ENCODE data around the gene FLOT1. TPM values are rescaled to one million over a fixed set of nuclear protein-coding genes. Genes with fewer than 3 reads are reported as not detected.
A peak's percentile ranks its signal among the peaks of the same experiment; 100 is the strongest.

Gene FLOT1
- total and polyA plus RNA-seq, 2 of the 13 experiments (the other 11 are each of a cell fraction or from before 2014, with no cell fraction given), result 82.3 to 130 TPM

- peak; percentile 60; the same call in 1 of the 2 replicates for TF ChIP-seq TOPORS (CRISPR knock-in tag; IDR thresholded peaks at IDR 0.05)
- TF ChIP-seq ZSCAN30 (CRISPR knock-in tag; IDR thresholded peaks at IDR 0.05), result no peak
- peak; percentile 49; the same call in 1 of the 2 replicates for TF ChIP-seq PITX1 (CRISPR knock-in tag; IDR thresholded peaks at IDR 0.05)
- TF ChIP-seq IRF2 (CRISPR knock-in tag; IDR thresholded peaks at IDR 0.05), result peak; percentile 78
- no peak for TF ChIP-seq GPN1 (CRISPR knock-in tag; IDR thresholded peaks at IDR 0.05; ENCODE audit: borderline replicate concordance)
- no peak for TF ChIP-seq ZNF543 (CRISPR knock-in tag; IDR thresholded peaks at IDR 0.05)
- 0 out of 2 replicates have a peak, but pooled peaks have one; percentile 42 for TF ChIP-seq ZNF280D (CRISPR knock-in tag; IDR thresholded peaks at IDR 0.05)
- TF ChIP-seq ADNP (CRISPR knock-in tag; IDR thresholded peaks at IDR 0.05), result no peak
- TF ChIP-seq PRMT3 (CRISPR knock-in tag; IDR thresholded peaks at IDR 0.05; ENCODE audit: borderline replicate concordance, low read depth), result 0 out of 2 replicates have a peak, but pooled peaks have one; percentile 74
- TF ChIP-seq ZSCAN20 (CRISPR knock-in tag; IDR thresholded peaks at IDR 0.05; ENCODE audit: borderline replicate concordance), result no peak; the same call in 1 of the 2 replicates
- TF ChIP-seq ZSCAN9 (CRISPR knock-in tag; IDR thresholded peaks at IDR 0.05; ENCODE audit: borderline replicate concordance), result 0 out of 2 replicates have a peak, but pooled peaks have one; percentile 52
- peak; percentile 44; the same call in 1 of the 2 replicates for TF ChIP-seq DR1 (CRISPR knock-in tag; IDR thresholded peaks at IDR 0.05)
- peak; percentile 84; the same call in 1 of the 2 replicates for TF ChIP-seq CCDC6 (CRISPR knock-in tag; IDR thresholded peaks at IDR 0.05)
- TF ChIP-seq ZBTB43 (CRISPR knock-in tag; conservative IDR thresholded peaks at IDR 0.05), result no peak
- TF ChIP-seq IRF1 (CRISPR knock-in tag; IDR thresholded peaks at IDR 0.05; ENCODE audit: low read depth), result no peak
- TF ChIP-seq TFE3 (CRISPR knock-in tag; IDR thresholded peaks at IDR 0.05), result peak; percentile 90
- no peak for TF ChIP-seq FIP1L1 (IDR thresholded peaks at IDR 0.05; ENCODE audit: borderline replicate concordance, insufficient read depth, low read depth, low read length)
Observed at GRCh38 chr6:30721198-30722024, 21.1 kb downstream of the FLOT1 start (continued).
